MM.1S (cell line): ENCODE results near the gene GRIA3.

Experiments
- DNase-seq: peaks from one replicate; pipeline ENCODE4 v3.0.0-alpha.2; 2015
- H2AFZ ChIP-seq: fragments of 300-600 bp; sonication (generic); 2 replicates; pipeline ENCODE4 v1.6.0; 2016; ENCODE audit warnings: antibody characterized with exemption, low read length
- H3F3A ChIP-seq: fragments of 300-600 bp; sonication (generic); 2 replicates; pipeline ENCODE4 v1.6.1; 2016; ENCODE audit warnings: mild to moderate bottlenecking, antibody characterized with exemption, low read length, moderate library complexity, mixed read lengths; ENCODE audit not compliant: insufficient read depth
- H3K27ac ChIP-seq: fragments of 300-600 bp; sonication (generic); 2 replicates; pipeline ENCODE4 v1.5.1; 2016; ENCODE audit warnings: mild to moderate bottlenecking, low read length
- H3K27me3 ChIP-seq: fragments of 300-600 bp; sonication (generic); replicated peaks from 2 replicates; pipeline ENCODE4 v1.6.0; 2016; ENCODE audit warnings: low read length; ENCODE audit not compliant: insufficient read depth
- H3K36me3 ChIP-seq: fragments of 300-600 bp; sonication (generic); replicated peaks from 2 replicates; pipeline ENCODE4 v1.6.1; 2016; ENCODE audit warnings: mild to moderate bottlenecking, low read length, mixed read lengths; ENCODE audit not compliant: insufficient read depth
- H3K4me1 ChIP-seq: fragments of 300-600 bp; sonication (generic); 2 replicates; pipeline ENCODE4 v1.6.1; 2016; ENCODE audit warnings: low read length, mixed read lengths
- H3K4me2 ChIP-seq: fragments of 300-600 bp; sonication (generic); 2 replicates; pipeline ENCODE4 v1.6.0; 2016; ENCODE audit warnings: low read depth, low read length
- H3K4me3 ChIP-seq: fragments of 300-600 bp; sonication (generic); 2 replicates; pipeline ENCODE4 v1.5.1; 2016; ENCODE audit warnings: low read length, mixed read lengths
- H3K79me2 ChIP-seq: fragments of 300-600 bp; sonication (generic); 2 replicates; pipeline ENCODE4 v1.6.1; 2016; ENCODE audit warnings: mixed run types, low read length, mixed read lengths
- H3K9ac ChIP-seq: fragments of 300-600 bp; sonication (generic); 2 replicates; pipeline ENCODE4 v1.6.1; 2016; ENCODE audit warnings: low read length, mixed read lengths
- H3K9me2 ChIP-seq: fragments of 300-600 bp; sonication (generic); replicated peaks from 2 replicates; pipeline ENCODE4 v1.6.1; 2016; ENCODE audit warnings: mild to moderate bottlenecking, low read length, mixed read lengths; ENCODE audit not compliant: insufficient read depth
- H3K9me3 ChIP-seq: fragments of 300-600 bp; sonication (generic); replicated peaks from 2 replicates; pipeline ENCODE4 v1.6.1; 2016; ENCODE audit warnings: mild to moderate bottlenecking, low read length, mixed read lengths; ENCODE audit not compliant: insufficient read depth
- H4K20me1 ChIP-seq: fragments of 300-600 bp; sonication (generic); 2 replicates; pipeline ENCODE4 v1.6.1; 2016; ENCODE audit warnings: mild to moderate bottlenecking, low read length, moderate library complexity, mixed read lengths; ENCODE audit not compliant: insufficient read depth
- CTCF ChIP-seq: fragments of 300-600 bp; sonication (generic); IDR thresholded peaks from 2 replicates; pipeline ENCODE4 v1.5.1; 2016; ENCODE audit warnings: antibody characterized with exemption, low read length, mixed read lengths
- EZH2 ChIP-seq: fragments of 300-600 bp; sonication (generic); optimal IDR thresholded peaks from 2 replicates; pipeline ENCODE3; 2017; ENCODE audit warnings: low read depth, mild to moderate bottlenecking, antibody characterized with exemption, low read length, mixed read lengths
- EZH2phosphoT487 ChIP-seq: fragments of 300-600 bp; sonication (generic); IDR thresholded peaks from 2 replicates; pipeline ENCODE4 v1.6.1; 2018; ENCODE audit warnings: antibody characterized with exemption, low read length

GRIA3 gene

GRCh38 chrX:123308658-123309057, 124.6 kb downstream of the GRIA3 start:
- Histone ChIP-seq H3K4me1 (no peaks in the 10 kb centered on the region), H3K79me2 (no peaks in the 10 kb centered on the region), H3K9ac (no peak overlapping the region), H3K27me3 (no peaks in the 10 kb centered on the region), H3K27ac (no peak overlapping the region), H3K9me2 (no peaks in the 10 kb centered on the region), H3F3A (no peaks in the 10 kb centered on the region), H3K36me3 (no peaks in the 10 kb centered on the region), H4K20me1 (no peaks in the 10 kb centered on the region), H3K4me3 (no peak overlapping the region), H3K4me2 (no peak overlapping the region), H2AFZ (no peak overlapping the region), H3K9me3 (no peaks in the 10 kb centered on the region)
- TF ChIP-seq EZH2phosphoT487 (no peak), EZH2 (no peak), CTCF (no peak)
- no peak for DNase-seq

- H3K27me3 ChIP-seq: no peaks in the 10 kb centered on the region
- H3K4me1 ChIP-seq: no peaks in the 10 kb centered on the region
- no peak overlapping the region for H3K9ac ChIP-seq
- no peaks in the 10 kb centered on the region for H3K79me2 ChIP-seq
- no peak overlapping the region for H2AFZ ChIP-seq
- no peaks in the 10 kb centered on the region for H4K20me1 ChIP-seq
- H3K27ac ChIP-seq: no peak overlapping the region
- no peaks in the 10 kb centered on the region for H3F3A ChIP-seq
- TF ChIP-seq CTCF (no peak), EZH2 (no peak), EZH2phosphoT487 (no peak)
- no peak for DNase-seq
- no peaks in the 10 kb centered on the region for H3K9me2 ChIP-seq
- H3K4me3 ChIP-seq: no peak overlapping the region
- H3K36me3 ChIP-seq: no peaks in the 10 kb centered on the region
- no peak overlapping the region for H3K4me2 ChIP-seq
- no peaks in the 10 kb centered on the region for H3K9me3 ChIP-seq
Observed at GRCh38 chrX:123310112-123310511, 126.0 kb downstream of the GRIA3 start.

- Histone ChIP-seq H3K4me2 (no peak overlapping the region), H3K27me3 (no peaks in the 10 kb centered on the region), H3K9me2 (no peaks in the 10 kb centered on the region), H4K20me1 (no peaks in the 10 kb centered on the region), H3K36me3 (no peaks in the 10 kb centered on the region), H3K9ac (no peak overlapping the region), H3K4me1 (no peaks in the 10 kb centered on the region), H3K27ac (no peak overlapping the region), H3K79me2 (no peaks in the 10 kb centered on the region), H2AFZ (no peak overlapping the region), H3F3A (no peaks in the 10 kb centered on the region), H3K9me3 (no peaks in the 10 kb centered on the region), H3K4me3 (no peak overlapping the region)
- DNase-seq: no peak
- TF ChIP-seq EZH2 (no peak), CTCF (no peak), EZH2phosphoT487 (no peak)
Observed at GRCh38 chrX:123311486-123311885, 127.4 kb downstream of the GRIA3 start.
